Measurements from ENCODE around the gene SLC25A4. TPM values are rescaled to one million over a fixed set of nuclear protein-coding genes. Genes with fewer than 3 reads are reported as not detected.

SLC25A4 gene
- total and polyA plus RNA-seq, 2 donors (not counting 3 experiments of a cell fraction or from before 2014, with no cell fraction given): 13.5 to 13.7 TPM

- no peaks in the 10 kb centered on the region for H3K27me3 ChIP-seq (ENCODE audit: control insufficient read depth in 2 of 2, insufficient read depth in 2 of 2, low read length in 2 of 2)
- FAIRE-seq (no peak), DNase-seq (ENCODE audit: low read depth, low spot score) (no peak)
- H3K9me1 ChIP-seq (replicated peaks; ENCODE audit: control insufficient read depth, extremely low read depth, insufficient read depth, low read length): no peaks in the 10 kb centered on the region
- intact Hi-C loops (cut with micrococcal nuclease): loop anchor here (5.0 to 10.0 kb wide), 4 partner anchors 58 to 893 kb away; partner anchors contain the start of genes CASP3, CFAP97 and PRIMPOL
- no peaks in the 10 kb centered on the region for H4K20me1 ChIP-seq (replicated peaks; ENCODE audit: control insufficient read depth, extremely low read depth, insufficient read depth, low read length)
- TF ChIP-seq POLR2AphosphoS5 (IDR thresholded peaks at IDR 0.05; ENCODE audit: insufficient read depth, low read depth, low read length) (no peak), EZH2 (IDR thresholded peaks at IDR 0.05; ENCODE audit: borderline replicate concordance, low read depth, low read length, severe bottlenecking) (no peak), FOS (IDR thresholded peaks at IDR 0.05; ENCODE audit: borderline replicate concordance, insufficient read depth, low read length) (no peak), GATA2 (IDR thresholded peaks at IDR 0.05; ENCODE audit: insufficient read depth, insufficient read length, low read depth, low read length) (no peak), MYC (IDR thresholded peaks at IDR 0.05; ENCODE audit: low read depth, low read length) (no peak), JUN (IDR thresholded peaks at IDR 0.05; ENCODE audit: borderline replicate concordance, insufficient read depth, insufficient read length, low read depth) (no peak), POLR2A (IDR thresholded peaks at IDR 0.05; ENCODE audit: low read depth, low read length) (no peak), CTCF (IDR thresholded peaks at IDR 0.05; ENCODE audit: extremely low read depth in 1 of 2, insufficient read depth in 1 of 2, low read depth in 1 of 2, low read length in 2 of 2) (no peak), MAX (IDR thresholded peaks at IDR 0.05; ENCODE audit: insufficient read depth, insufficient read length) (no peak)
- POLR2A ChIA-PET: no interaction called here
- H3K9me3 ChIP-seq (replicated peaks; ENCODE audit: control insufficient read depth, insufficient read depth, low read length): no peaks in the 10 kb centered on the region
- CTCF ChIA-PET: interaction anchor here (0.7 to 2.0 kb wide), 3 partner anchors 10 to 105 kb away, joined by 3 to 9 read pairs (median 3); no protein-coding TSS in a partner anchor
- H3K36me3 ChIP-seq (ENCODE audit: control insufficient read depth in 2 of 2, extremely low read depth in 1 of 2, insufficient read depth in 2 of 2, low read length in 2 of 2): no peaks in the 10 kb centered on the region
- no peaks in the 10 kb centered on the region for H3K79me2 ChIP-seq (ENCODE audit: control insufficient read depth, insufficient read depth, low read length)
- no peak overlapping the region for H3K4me2 ChIP-seq (ENCODE audit: insufficient read depth, low read length)
- no peak overlapping the region for H3K27ac ChIP-seq (ENCODE audit: insufficient read depth, low read depth, low read length)
- peaks cover 10% of the 10 kb centered on the region for H3K4me1 ChIP-seq (ENCODE audit: control insufficient read depth, extremely low read depth, insufficient read depth, low read length)
- H3K9ac ChIP-seq (replicated peaks; ENCODE audit: extremely low read depth, insufficient read depth, low read length): no peak overlapping the region
- no peak overlapping the region for H2AFZ ChIP-seq (ENCODE audit: low read depth, low read length)
- BruUV-seq (replicated peaks): no TSS peak
- dilution Hi-C loops (cut with MboI; ENCODE audit: extremely low pct_ligation_motif_present, low sequenced_read_pairs): no loop called here
- H3K4me3 ChIP-seq (replicated peaks in 1 of 3; ENCODE audit: insufficient read depth in 1 of 3, low read depth in 1 of 3, low read length in 3 of 3): no peak overlapping the region
These were observed 1.7 kb downstream of the SLC25A4 start for GRCh38 chr4:185144601-185145240.

All from endothelial cell of umbilical vein (primary cell).